Stimulated activated naive B cell treated with anti-CD40 and anti-IgM and Interleukin-4, amounts not matched to agents 10 μg/mL and 1 μg/mL and 100 μg/mL, for 72 hours (primary cell): ENCODE measurements around the gene VSTM5.

Source experiments
- ATAC-seq, 2 donors: fragments of 150-1000 bp; cut with Tn5 transposase; replicated peaks; 2 replicates each; pipeline ENCODE4 v1.10.0; 2021; ENCODE audit warnings: moderate library complexity in 1 of 2
- DNase-seq: peaks from one replicate; pipeline ENCODE4 v3.0.0; 2021
- H3K27ac Mint-ChIP-seq: one replicate; pipeline ENCODE4 v1.8.0; 2022; ENCODE audit warnings: mild to moderate bottlenecking, mixed read lengths
- H3K27me3 Mint-ChIP-seq, 2 donors: one replicate each; pipeline ENCODE4 v1.8.0; 2022; ENCODE audit warnings: mixed read lengths in 2 of 2
- H3K36me3 Mint-ChIP-seq, 2 donors: one replicate each; pipeline ENCODE4 v1.8.0; 2022; ENCODE audit warnings: mixed read lengths in 2 of 2, mild to moderate bottlenecking in 1 of 2
- H3K4me1 Mint-ChIP-seq, 2 donors: one replicate each; pipeline ENCODE4 v1.8.0; 2022; ENCODE audit warnings: mixed read lengths in 2 of 2, mild to moderate bottlenecking in 1 of 2
- H3K4me3 Mint-ChIP-seq, 2 donors: one replicate each; pipeline ENCODE4 v1.8.0; 2022; ENCODE audit warnings: mild to moderate bottlenecking in 2 of 2, mixed read lengths in 2 of 2, moderate library complexity in 1 of 2
- H3K9me3 Mint-ChIP-seq, 2 donors: one replicate each; pipeline ENCODE4 v1.8.0; 2022; ENCODE audit warnings: mixed read lengths in 2 of 2, mild to moderate bottlenecking in 1 of 2

The VSTM5 gene

GRCh38 chr11:93849751-93850593, 446 bp downstream of the VSTM5 start:
- H3K36me3 Mint-ChIP-seq: peaks cover 0 to 2% of the 10 kb centered on the region in 2 donors
- H3K27ac Mint-ChIP-seq: no peak overlapping the region
- H3K4me1 Mint-ChIP-seq: no peaks in the 10 kb centered on the region
- no peaks in the 10 kb centered on the region for H3K9me3 Mint-ChIP-seq
- peak overlapping the region; percentile 56 to 71 for H3K4me3 Mint-ChIP-seq
- DNase-seq (no peak), ATAC-seq (peak; percentile 53 to 58)
- H3K27me3 Mint-ChIP-seq: peaks cover 25% of the 10 kb centered on the region in 2 donors

DNA sequence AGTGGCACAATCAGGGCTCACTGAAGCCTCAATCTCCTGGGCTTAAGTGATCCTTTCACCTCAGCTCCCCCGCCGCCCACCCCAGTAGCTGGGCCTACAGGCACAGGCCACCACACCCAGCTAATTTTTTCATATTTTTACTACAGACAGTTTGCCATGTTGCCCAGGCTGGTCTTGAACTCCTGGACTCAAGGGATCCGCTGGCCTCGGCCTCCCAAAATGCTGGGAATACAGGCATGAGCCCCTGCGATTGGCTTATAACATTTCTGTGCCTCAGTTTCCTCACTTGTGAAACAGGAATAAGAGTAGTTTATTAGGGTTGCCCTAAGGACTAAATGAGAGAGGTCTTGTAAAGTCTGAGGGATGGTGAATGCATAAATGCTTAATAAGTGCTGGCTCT, 1.2 kb downstream of the VSTM5 start:
- Mint-ChIP-seq H3K27ac (no peak overlapping the region), H3K9me3 (no peaks in the 10 kb centered on the region), H3K36me3 (peaks cover 0 to 2% of the 10 kb centered on the region in 2 donors), H3K27me3 (peaks cover 25% of the 10 kb centered on the region in 2 donors), H3K4me1 (no peaks in the 10 kb centered on the region), H3K4me3 (no peak overlapping the region)
- no peak for ATAC-seq
- no peak for DNase-seq

GRCh38 chr11:93846411-93846810, 4.0 kb downstream of the VSTM5 start:
- no peaks in the 10 kb centered on the region for H3K9me3 Mint-ChIP-seq
- ATAC-seq: no peak
- H3K4me1 Mint-ChIP-seq: no peaks in the 10 kb centered on the region
- no peak overlapping the region for H3K27ac Mint-ChIP-seq
- H3K36me3 Mint-ChIP-seq: peaks cover 0 to 2% of the 10 kb centered on the region in 2 donors
- no peak for DNase-seq
- peaks cover 19 to 21% of the 10 kb centered on the region in 2 donors for H3K27me3 Mint-ChIP-seq
- H3K4me3 Mint-ChIP-seq: no peak overlapping the region

- Mint-ChIP-seq H3K4me3 (no peak overlapping the region), H3K36me3 (no peaks in the 10 kb centered on the region)
- DNase-seq: no peak
Measured at GRCh38 chr11:93845181-93846092, 5.0 kb downstream of the VSTM5 start.

GRCh38 chr11:93844568-93844967, 5.8 kb downstream of the VSTM5 start:
- peaks cover 4 to 13% of the 10 kb centered on the region in 2 donors for H3K27me3 Mint-ChIP-seq
- H3K4me1 Mint-ChIP-seq: no peaks in the 10 kb centered on the region
- no peaks in the 10 kb centered on the region for H3K36me3 Mint-ChIP-seq
- no peak overlapping the region for H3K27ac Mint-ChIP-seq
- ATAC-seq (no peak), DNase-seq (no peak)
- H3K4me3 Mint-ChIP-seq: no peak overlapping the region
- H3K9me3 Mint-ChIP-seq: no peaks in the 10 kb centered on the region

More at GRCh38 chr11:93845181-93846092, 5.0 kb downstream of the VSTM5 start:
- no peak for ATAC-seq
- Mint-ChIP-seq H3K9me3 (no peaks in the 10 kb centered on the region), H3K4me1 (no peaks in the 10 kb centered on the region), H3K27ac (no peak overlapping the region), H3K27me3 (peaks cover 9 to 16% of the 10 kb centered on the region in 2 donors)

- Mint-ChIP-seq H3K4me3 (no peak overlapping the region), H3K27ac (no peak overlapping the region), H3K9me3 (no peaks in the 10 kb centered on the region), H3K27me3 (peaks cover 0 to 7% of the 10 kb centered on the region in 2 donors), H3K36me3 (no peaks in the 10 kb centered on the region), H3K4me1 (no peaks in the 10 kb centered on the region)
- no peak for DNase-seq
- ATAC-seq: no peak
Measured at GRCh38 chr11:93843906-93844305, 6.5 kb downstream of the VSTM5 start.

DNA sequence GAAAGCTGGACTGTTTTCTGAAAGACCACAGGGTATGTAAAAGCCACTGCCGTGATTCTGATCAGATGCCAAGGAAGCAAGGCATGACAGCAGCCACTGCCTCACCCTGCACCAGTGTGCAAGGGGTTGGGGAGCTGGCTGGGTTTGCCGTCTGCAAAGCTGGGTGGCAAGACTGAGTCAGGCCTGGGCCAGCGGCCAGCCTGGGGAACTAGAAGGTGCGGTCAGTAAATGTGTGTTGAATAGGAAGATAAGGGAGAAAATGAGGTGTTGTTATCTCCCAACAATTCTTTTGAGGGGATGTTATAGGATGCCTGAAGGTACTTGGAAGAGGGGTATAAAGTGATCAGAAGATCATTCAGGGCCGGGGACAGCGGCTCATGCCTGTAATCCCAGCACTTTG, 8.0 kb downstream of the VSTM5 start:
- Mint-ChIP-seq H3K9me3 (no peaks in the 10 kb centered on the region), H3K27me3 (peaks cover 0 to 4% of the 10 kb centered on the region in 2 donors), H3K36me3 (no peaks in the 10 kb centered on the region), H3K4me1 (no peaks in the 10 kb centered on the region), H3K27ac (no peak overlapping the region), H3K4me3 (no peak overlapping the region)
- ATAC-seq: no peak
- no peak for DNase-seq

GRCh38 chr11:93842034-93842433, 8.4 kb downstream of the VSTM5 start:
- no peaks in the 10 kb centered on the region for H3K36me3 Mint-ChIP-seq
- H3K27ac Mint-ChIP-seq: no peak overlapping the region
- no peaks in the 10 kb centered on the region for H3K4me1 Mint-ChIP-seq
- H3K4me3 Mint-ChIP-seq: no peak overlapping the region
- DNase-seq (no peak), ATAC-seq (no peak)
- no peaks in the 10 kb centered on the region for H3K9me3 Mint-ChIP-seq
- peaks cover 0 to 4% of the 10 kb centered on the region in 2 donors for H3K27me3 Mint-ChIP-seq

DNA sequence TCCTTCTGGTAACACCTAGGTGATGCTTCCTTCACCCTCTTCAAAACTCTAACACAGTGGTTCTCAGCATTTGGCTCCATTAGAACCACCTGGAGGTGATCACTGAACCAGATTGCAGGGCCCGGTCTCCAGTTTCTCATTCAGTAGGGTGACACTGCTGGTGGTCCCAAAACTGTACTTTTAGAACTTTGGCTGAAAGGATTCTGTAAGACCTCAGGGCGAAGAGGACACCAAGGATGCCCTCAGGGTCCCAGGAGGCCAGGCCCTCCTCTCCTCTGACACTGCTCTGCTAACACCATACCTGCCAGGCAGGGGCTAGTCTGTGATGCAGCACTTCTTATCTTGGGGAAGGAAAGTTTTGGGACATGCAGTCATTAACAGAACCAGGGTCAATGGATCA, 9.0 kb downstream of the VSTM5 start:
- Mint-ChIP-seq H3K27me3 (peaks cover 0 to 3% of the 10 kb centered on the region in 2 donors), H3K9me3 (no peaks in the 10 kb centered on the region), H3K4me3 (no peak overlapping the region), H3K27ac (no peak overlapping the region), H3K4me1 (no peaks in the 10 kb centered on the region), H3K36me3 (no peaks in the 10 kb centered on the region)
- ATAC-seq (no peak), DNase-seq (no peak)

DNA sequence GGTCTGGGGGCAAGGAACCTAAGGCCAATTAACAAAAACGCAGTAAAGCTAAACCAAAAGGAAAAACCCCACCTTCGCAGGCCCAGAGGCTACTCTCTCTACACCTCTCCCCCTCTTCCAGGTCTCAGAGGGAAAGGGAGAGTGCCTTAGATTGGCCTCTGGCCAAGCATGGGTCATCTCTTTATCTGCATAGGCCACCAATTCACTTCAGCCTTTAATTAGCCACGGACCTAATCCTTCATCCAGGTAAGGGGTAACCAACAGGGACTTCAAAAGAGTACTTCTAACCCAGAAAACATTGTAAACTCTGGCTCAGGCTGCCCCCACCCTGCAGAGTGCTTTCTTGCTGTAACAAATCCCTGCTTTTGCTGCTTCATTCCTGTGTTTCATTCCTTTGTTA, 9.4 kb downstream of the VSTM5 start:
- no peaks in the 10 kb centered on the region for H3K9me3 Mint-ChIP-seq
- H3K4me3 Mint-ChIP-seq: no peak overlapping the region
- no peaks in the 10 kb centered on the region for H3K36me3 Mint-ChIP-seq
- ATAC-seq (no peak), DNase-seq (no peak)
- H3K27me3 Mint-ChIP-seq: no peaks in the 10 kb centered on the region
- H3K4me1 Mint-ChIP-seq: no peaks in the 10 kb centered on the region
- no peak overlapping the region for H3K27ac Mint-ChIP-seq

GRCh38 chr11:93840180-93840579, 10.2 kb downstream of the VSTM5 start:
- Mint-ChIP-seq H3K36me3 (no peaks in the 10 kb centered on the region), H3K9me3 (no peaks in the 10 kb centered on the region), H3K4me1 (no peaks in the 10 kb centered on the region), H3K27ac (no peak overlapping the region), H3K27me3 (no peaks in the 10 kb centered on the region), H3K4me3 (no peak overlapping the region)
- ATAC-seq (no peak), DNase-seq (no peak)

DNA sequence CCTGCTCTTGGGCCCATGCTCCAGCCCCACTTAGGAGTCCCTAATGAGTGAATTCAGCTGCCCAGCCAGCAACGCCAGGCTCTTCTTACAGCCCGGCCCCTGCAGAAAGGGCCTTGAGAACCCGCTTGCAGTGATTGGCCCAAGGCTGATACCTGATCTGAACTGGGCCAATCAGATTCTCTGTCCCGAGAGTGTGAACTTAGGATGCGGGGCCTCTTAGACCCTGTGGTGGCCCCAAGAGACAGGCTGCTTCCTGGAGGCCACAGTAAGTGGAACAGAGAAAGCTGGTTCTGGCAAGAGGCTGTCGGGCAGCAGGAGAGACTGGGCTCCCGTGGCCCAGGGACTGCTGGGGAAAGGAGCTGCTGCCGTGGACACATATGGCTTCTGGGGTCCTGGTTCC, 11.5 kb downstream of the VSTM5 start:
- no peaks in the 10 kb centered on the region for H3K9me3 Mint-ChIP-seq
- H3K27ac Mint-ChIP-seq: no peak overlapping the region
- H3K27me3 Mint-ChIP-seq: peaks cover 0 to 5% of the 10 kb centered on the region in 2 donors
- H3K36me3 Mint-ChIP-seq: no peaks in the 10 kb centered on the region
- H3K4me1 Mint-ChIP-seq: no peaks in the 10 kb centered on the region
- no peak for DNase-seq
- no peak overlapping the region for H3K4me3 Mint-ChIP-seq
- no peak for ATAC-seq

DNA sequence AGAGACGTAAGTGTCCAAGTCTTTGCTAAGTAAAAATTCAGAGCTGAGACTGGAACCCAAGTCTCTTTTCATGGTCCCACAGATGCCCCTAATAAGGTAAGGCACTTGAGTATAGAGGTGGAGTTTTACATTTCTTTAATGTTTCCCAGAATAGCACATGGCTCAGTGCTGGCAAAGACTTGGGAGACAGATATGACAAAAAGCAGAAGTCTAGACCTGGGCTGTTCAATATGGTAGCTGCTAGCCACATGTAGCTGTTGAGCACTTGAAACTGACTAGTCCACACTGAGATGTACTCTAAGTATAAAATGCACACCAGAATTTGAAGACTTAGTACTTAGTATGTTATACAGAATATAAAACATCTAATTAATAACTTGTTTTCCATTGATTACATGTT, 17.6 kb downstream of the VSTM5 start:
- Mint-ChIP-seq H3K9me3 (no peaks in the 10 kb centered on the region), H3K4me3 (no peak overlapping the region), H3K36me3 (no peaks in the 10 kb centered on the region), H3K27ac (no peak overlapping the region), H3K4me1 (no peaks in the 10 kb centered on the region), H3K27me3 (peaks cover 0 to 11% of the 10 kb centered on the region in 2 donors)
- DNase-seq: no peak
- ATAC-seq: no peak

DNA sequence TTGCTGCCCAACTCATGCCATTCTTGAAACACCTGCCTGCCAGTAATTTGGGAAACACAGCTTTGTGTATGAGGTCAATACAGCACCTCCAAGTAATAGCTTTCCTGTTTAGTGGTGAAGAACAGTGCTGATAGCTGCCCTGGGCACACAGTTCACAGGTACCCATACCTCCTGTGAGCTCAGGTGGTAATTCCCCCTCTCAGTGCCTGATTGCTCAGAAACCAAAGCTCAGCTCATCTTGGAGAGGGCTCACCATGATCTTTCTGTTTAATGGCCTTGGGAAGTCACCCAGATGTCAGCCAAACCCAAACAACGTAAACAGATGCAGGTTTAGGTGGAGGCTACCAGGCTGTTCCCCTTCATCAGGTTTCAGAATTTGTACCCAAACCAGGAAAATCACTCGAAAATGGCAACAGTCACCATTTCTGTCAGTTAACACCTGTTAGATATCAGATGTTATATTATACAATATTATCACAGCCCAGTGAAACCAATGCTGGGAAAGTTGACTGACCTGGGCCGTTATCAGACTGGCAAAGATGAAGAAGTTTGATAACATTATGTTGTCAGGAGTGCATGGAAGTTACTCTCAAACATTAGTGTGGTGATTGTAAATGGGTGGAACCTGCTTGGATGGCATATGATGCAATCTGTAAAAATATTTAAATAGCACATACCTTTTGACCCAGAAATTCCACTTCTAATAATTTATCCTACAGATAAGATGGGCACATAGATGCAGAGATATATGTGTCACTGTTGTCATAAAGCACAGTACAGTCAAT, 18.9 kb downstream of the VSTM5 start:
- Mint-ChIP-seq H3K4me1 (no peaks in the 10 kb centered on the region), H3K9me3 (no peaks in the 10 kb centered on the region), H3K27ac (no peak overlapping the region), H3K36me3 (no peaks in the 10 kb centered on the region), H3K4me3 (no peak overlapping the region), H3K27me3 (peaks cover 0 to 11% of the 10 kb centered on the region in 2 donors)
- DNase-seq (no peak), ATAC-seq (no peak)
